A549 (cell line): ENCODE data around the gene ADARB1.

Experiments used
- CBX8 ChIP-seq: fragments of 200-600 bp; sonication (generic); IDR thresholded peaks from 2 replicates; pipeline ENCODE4 v1.6.1; 2016
- HEYL ChIP-seq: fragments of 250-450 bp; sonication (Bioruptor Pico); IDR thresholded peaks from 2 replicates; pipeline ENCODE4 v1.8.0; 2021; ENCODE audit warnings: mild to moderate bottlenecking, moderate library complexity
- RARB ChIP-seq: fragments of 250-450 bp; sonication (Bioruptor Pico); IDR thresholded peaks from 2 replicates; pipeline ENCODE4 v1.8.0; 2021; ENCODE audit warnings: mild to moderate bottlenecking, moderate library complexity
- RFX5 ChIP-seq: fragments of 450-650 bp; IDR thresholded peaks from 2 replicates; pipeline ENCODE4 v1.7.1; 2014; ENCODE audit warnings: antibody characterized with exemption, mild to moderate bottlenecking, moderate library complexity
- SREBF2 ChIP-seq: fragments of 450-650 bp; IDR thresholded peaks from 2 replicates; pipeline ENCODE4 v1.6.1; 2014; ENCODE audit warnings: mild to moderate bottlenecking, moderate library complexity
- TF ChIP-seq, protein P1 (sequence below): fragments of >200 bp; sonication (Bioruptor Twin); formaldehyde crosslinking; IDR thresholded peaks from 3 replicates; pipeline ENCODE4 v1.5.1; 2016
- TF ChIP-seq, protein P2 (sequence below): IDR thresholded peaks from 2 replicates; pipeline ENCODE4 v1.6.1; 2012; ENCODE audit warnings: low read depth, borderline replicate concordance

DNA sequence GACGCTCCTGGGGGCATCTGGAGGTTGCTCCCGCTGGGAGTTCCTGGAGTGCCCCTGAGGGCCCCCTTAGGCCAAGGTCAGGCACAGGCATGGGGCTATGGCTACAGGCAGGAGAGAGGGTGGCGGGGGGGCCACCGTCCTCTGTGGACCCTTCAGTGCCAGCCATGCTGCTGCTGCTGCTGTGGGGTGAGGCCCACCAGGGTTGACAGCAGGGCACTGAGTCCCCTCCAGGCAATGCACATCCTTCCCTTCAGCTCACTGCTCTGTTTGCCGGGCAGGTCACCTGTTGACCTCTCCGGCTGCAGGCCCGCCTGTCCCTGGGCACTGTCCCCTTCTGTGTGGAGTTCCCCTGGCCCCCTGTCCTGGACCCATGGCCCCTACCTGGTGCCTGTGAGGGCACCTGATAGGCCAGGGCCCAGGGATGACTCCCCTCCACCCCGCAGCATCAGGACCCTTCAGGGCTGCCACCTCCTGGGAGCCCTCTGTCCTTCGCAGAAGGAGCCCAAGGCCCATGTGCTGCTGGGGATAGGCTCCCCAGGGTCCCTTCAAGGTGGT, 34.1 kb upstream of the ADARB1 start:
- TF ChIP-seq HEYL (CRISPR knock-in tag): no peak
- TF ChIP-seq RFX5: no peak
- TF ChIP-seq SREBF2: no peak
- TF ChIP-seq, protein P1, sequence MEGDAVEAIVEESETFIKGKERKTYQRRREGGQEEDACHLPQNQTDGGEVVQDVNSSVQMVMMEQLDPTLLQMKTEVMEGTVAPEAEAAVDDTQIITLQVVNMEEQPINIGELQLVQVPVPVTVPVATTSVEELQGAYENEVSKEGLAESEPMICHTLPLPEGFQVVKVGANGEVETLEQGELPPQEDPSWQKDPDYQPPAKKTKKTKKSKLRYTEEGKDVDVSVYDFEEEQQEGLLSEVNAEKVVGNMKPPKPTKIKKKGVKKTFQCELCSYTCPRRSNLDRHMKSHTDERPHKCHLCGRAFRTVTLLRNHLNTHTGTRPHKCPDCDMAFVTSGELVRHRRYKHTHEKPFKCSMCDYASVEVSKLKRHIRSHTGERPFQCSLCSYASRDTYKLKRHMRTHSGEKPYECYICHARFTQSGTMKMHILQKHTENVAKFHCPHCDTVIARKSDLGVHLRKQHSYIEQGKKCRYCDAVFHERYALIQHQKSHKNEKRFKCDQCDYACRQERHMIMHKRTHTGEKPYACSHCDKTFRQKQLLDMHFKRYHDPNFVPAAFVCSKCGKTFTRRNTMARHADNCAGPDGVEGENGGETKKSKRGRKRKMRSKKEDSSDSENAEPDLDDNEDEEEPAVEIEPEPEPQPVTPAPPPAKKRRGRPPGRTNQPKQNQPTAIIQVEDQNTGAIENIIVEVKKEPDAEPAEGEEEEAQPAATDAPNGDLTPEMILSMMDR: no peak
- TF ChIP-seq, protein P2, sequence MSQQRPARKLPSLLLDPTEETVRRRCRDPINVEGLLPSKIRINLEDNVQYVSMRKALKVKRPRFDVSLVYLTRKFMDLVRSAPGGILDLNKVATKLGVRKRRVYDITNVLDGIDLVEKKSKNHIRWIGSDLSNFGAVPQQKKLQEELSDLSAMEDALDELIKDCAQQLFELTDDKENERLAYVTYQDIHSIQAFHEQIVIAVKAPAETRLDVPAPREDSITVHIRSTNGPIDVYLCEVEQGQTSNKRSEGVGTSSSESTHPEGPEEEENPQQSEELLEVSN: no peak
- TF ChIP-seq RARB (CRISPR knock-in tag): no peak
- TF ChIP-seq CBX8: no peak
